Esophagus (tissue), 2 donors: Measurements from ENCODE around the gene WSCD1. TPM values are rescaled to one million over a fixed set of nuclear protein-coding genes. Genes with fewer than 3 reads are reported as not detected.

Experiments used
- H3K27ac ChIP-seq, 2 donors: one replicate each; pipeline ENCODE4 v1.5.1; 2013; ENCODE audit warnings: low read depth in 2 of 2, mild to moderate bottlenecking in 2 of 2, inconsistent platforms in 1 of 2, low read length in 1 of 2, moderate library complexity in 1 of 2
- H3K27me3 ChIP-seq, 2 donors: one replicate each; pipeline ENCODE4 v1.6.1; 2013; ENCODE audit warnings: low read length in 2 of 2, control low read depth in 1 of 2, mild to moderate bottlenecking in 1 of 2; ENCODE audit not compliant: insufficient read depth in 2 of 2, control insufficient read depth in 1 of 2
- H3K36me3 ChIP-seq, 2 donors: one replicate each; pipeline ENCODE4 v1.6.1; 2013; ENCODE audit warnings: low read length in 1 of 2; ENCODE audit not compliant: control insufficient read depth in 2 of 2, insufficient read depth in 2 of 2
- H3K4me1 ChIP-seq, 2 donors: one replicate each; pipeline ENCODE4 v1.6.1; 2013; ENCODE audit warnings: low read length in 1 of 2; ENCODE audit not compliant: control insufficient read depth in 2 of 2, insufficient read depth in 2 of 2
- H3K4me3 ChIP-seq, 2 donors: one replicate each; pipeline ENCODE4 v1.5.1; 2013; ENCODE audit warnings: low read length in 2 of 2, mild to moderate bottlenecking in 2 of 2, low read depth in 1 of 2, moderate library complexity in 1 of 2
- H3K9me3 ChIP-seq, 2 donors: one replicate each; pipeline ENCODE4 v1.6.1; 2013; ENCODE audit warnings: mild to moderate bottlenecking in 2 of 2, low read depth in 1 of 2, low read length in 1 of 2, moderate library complexity in 1 of 2; ENCODE audit not compliant: control insufficient read depth in 2 of 2, insufficient read depth in 1 of 2
- WGBS, 2 donors: extraction: QIAGEN DNeasy Blood & Tissue Kit; methylation state at CpG; one replicate each; pipeline ENCODE4 v1.1.7; 2013; 5-methylcytosine and 5-hydroxymethylcytosine counted together
- polyA plus RNA-seq, 2 donors: library from polyadenylated mRNA; stranded (reverse); fragments of 200-250 nt; gene quantifications; one replicate each; pipeline ENCODE4 v1.2.3, GENCODE V29; 2013
- donor health status: healthy with polysubstance abuse.
- donor health status: Bipolar disorder and iron deficiency.

The WSCD1 gene
- polyA plus RNA-seq, 2 donors, result 0.16 to 0.45 TPM

DNA sequence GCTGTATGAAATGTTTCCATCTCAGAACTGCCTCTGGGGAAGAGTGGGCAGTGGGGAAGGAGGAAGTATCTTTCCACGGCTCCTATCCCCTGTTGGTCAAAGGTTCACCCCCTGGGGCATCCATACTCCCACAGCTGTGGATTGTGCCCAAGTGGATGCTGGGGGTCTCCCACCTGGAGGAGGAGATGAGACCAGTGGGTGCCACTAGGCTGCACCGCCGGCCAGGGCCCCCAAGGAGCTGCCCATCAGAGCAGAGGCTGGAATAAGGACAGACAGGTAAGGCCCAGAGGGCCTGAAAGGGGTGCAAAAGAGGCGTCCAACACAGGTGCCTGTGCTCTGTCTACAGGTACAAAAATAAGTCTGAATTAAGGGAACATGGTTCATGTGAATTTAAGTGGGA, 87.5 kb downstream of the WSCD1 start:
- no peaks in the 10 kb centered on the region for H3K9me3 ChIP-seq
- WGBS, 2 donors, result 84 to 86% methylated on average over 4 of the region's 4 CpGs

DNA sequence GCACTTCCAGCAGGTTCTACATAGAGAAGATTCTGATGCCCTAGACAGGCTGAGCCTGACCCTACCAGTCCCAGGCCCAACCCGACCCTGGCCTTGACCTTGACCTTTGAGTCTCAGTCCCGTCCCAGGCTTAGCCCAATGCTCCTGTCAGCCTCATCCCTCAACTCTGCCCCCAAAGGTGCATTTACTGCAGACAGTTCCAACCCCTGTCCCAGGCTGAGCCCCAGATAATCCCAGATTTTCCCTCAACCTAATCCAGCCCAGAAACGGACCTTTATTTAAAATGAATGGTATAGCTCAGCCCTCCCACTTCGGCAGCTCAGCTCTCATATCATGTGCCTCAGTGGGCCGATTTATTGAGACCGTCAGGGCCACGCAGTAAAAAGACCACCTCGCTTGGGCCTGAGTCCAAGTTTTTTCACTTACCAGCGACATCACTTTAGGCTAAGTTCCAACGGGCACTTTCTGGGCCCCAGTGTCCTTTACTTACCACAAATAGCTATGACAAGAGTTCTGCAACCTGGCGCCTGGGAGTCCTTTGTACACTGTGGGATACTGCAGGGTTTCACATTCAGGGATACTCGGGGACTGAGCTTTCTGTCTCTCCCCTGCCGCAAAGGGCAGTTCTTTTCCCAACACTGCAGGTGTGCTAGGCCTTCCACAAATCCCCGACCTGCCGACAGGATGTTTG, 89.5 kb downstream of the WSCD1 start:
- WGBS, 2 donors, result 63 to 77% methylated on average over 15 of the region's 15 CpGs

More for the DNA sequence above, 87.5 kb downstream of the WSCD1 start:
- Histone ChIP-seq H3K4me3 (no peak overlapping the region), H3K4me1 (no peaks in the 10 kb centered on the region), H3K27me3 (no peaks in the 10 kb centered on the region), H3K36me3 (no peaks in the 10 kb centered on the region), H3K27ac (no peak overlapping the region)

GRCh38 chr17:6160232-6160555, 90.0 kb downstream of the WSCD1 start:
- no peaks in the 10 kb centered on the region for H3K27me3 ChIP-seq
- no peak overlapping the region for H3K4me3 ChIP-seq
- no peaks in the 10 kb centered on the region for H3K36me3 ChIP-seq
- WGBS, 2 donors, result 54 to 78% methylated on average over 8 of the region's 8 CpGs
- H3K4me1 ChIP-seq, result no peaks in the 10 kb centered on the region
- H3K9me3 ChIP-seq, result no peaks in the 10 kb centered on the region
- H3K27ac ChIP-seq, result no peak overlapping the region

More for the DNA sequence above, 89.5 kb downstream of the WSCD1 start:
- H3K27me3 ChIP-seq, result no peaks in the 10 kb centered on the region
- no peaks in the 10 kb centered on the region for H3K36me3 ChIP-seq
- no peak overlapping the region for H3K27ac ChIP-seq
- H3K4me1 ChIP-seq, result no peaks in the 10 kb centered on the region
- no peaks in the 10 kb centered on the region for H3K9me3 ChIP-seq
- no peak overlapping the region for H3K4me3 ChIP-seq

- H3K27me3 ChIP-seq, result no peaks in the 10 kb centered on the region
Observed at GRCh38 chr17:6160911-6161855, 91.0 kb downstream of the WSCD1 start.

GRCh38 chr17:6162216-6162615, 92.0 kb downstream of the WSCD1 start:
- 68 to 69% methylated on average over 4 of the region's 4 CpGs for WGBS, 2 donors

More at GRCh38 chr17:6160911-6161855, 91.0 kb downstream of the WSCD1 start:
- Histone ChIP-seq H3K36me3 (no peaks in the 10 kb centered on the region), H3K9me3 (no peaks in the 10 kb centered on the region), H3K4me1 (no peaks in the 10 kb centered on the region), H3K4me3 (no peak overlapping the region), H3K27ac (no peak overlapping the region)
- WGBS, 2 donors, result 60 to 70% methylated on average over 24 of the region's 24 CpGs

DNA sequence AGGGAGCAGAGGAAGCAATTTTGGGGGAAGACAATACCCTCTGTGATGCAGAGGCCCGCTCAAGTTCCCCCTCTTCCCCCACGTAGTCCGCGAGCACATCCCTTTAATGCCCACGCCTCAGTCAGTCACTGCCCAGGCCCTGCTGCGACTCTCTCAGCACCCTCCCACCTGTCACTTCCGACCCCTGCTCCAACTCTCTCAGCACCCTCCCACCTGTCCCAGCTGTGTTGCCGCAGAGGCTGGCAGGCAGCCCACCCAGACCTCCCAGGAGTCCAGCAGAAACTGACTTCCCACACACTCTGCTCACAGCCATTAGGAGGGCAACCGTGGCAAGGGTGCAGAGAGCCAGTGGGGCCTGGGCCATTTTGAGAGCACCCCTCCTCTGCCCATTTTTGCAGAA, 92.7 kb downstream of the WSCD1 start:
- WGBS, 2 donors, result 63 to 67% methylated on average over 9 of the region's 9 CpGs
- Histone ChIP-seq H3K4me1 (no peaks in the 10 kb centered on the region), H3K27ac (no peak overlapping the region), H3K9me3 (no peaks in the 10 kb centered on the region), H3K27me3 (no peaks in the 10 kb centered on the region), H3K4me3 (no peak overlapping the region), H3K36me3 (no peaks in the 10 kb centered on the region)

More at GRCh38 chr17:6162216-6162615, 92.0 kb downstream of the WSCD1 start:
- no peak overlapping the region for H3K27ac ChIP-seq
- no peak overlapping the region for H3K4me3 ChIP-seq
- no peaks in the 10 kb centered on the region for H3K4me1 ChIP-seq
- H3K9me3 ChIP-seq, result no peaks in the 10 kb centered on the region
- no peaks in the 10 kb centered on the region for H3K36me3 ChIP-seq
- no peaks in the 10 kb centered on the region for H3K27me3 ChIP-seq

- WGBS, 2 donors, result 48 to 65% methylated on average over 6 of the region's 6 CpGs
- Histone ChIP-seq H3K4me1 (no peaks in the 10 kb centered on the region), H3K27ac (no peak overlapping the region), H3K27me3 (no peaks in the 10 kb centered on the region), H3K4me3 (no peak overlapping the region), H3K36me3 (no peaks in the 10 kb centered on the region), H3K9me3 (no peaks in the 10 kb centered on the region)
Observed at GRCh38 chr17:6163612-6164333, 93.6 kb downstream of the WSCD1 start.

DNA sequence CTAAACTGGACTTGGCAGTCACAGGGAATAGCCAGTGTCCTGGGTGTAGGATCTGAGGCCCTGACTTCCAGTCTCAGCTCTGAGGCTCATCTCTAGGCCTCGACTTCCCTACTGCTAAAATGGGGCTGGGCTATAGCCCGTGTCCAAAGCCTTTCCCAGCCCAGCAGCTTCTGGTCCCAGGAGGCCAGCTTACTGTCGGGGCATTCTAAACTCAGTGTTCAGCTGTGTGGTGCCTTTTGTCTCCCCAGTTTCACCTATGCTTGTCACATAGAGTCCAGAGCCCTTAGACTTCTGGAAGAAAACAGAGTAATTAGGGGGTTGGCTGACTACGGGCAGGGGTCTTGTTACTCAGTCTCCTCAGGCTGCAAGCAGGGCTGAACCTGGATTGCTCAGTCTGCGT, 94.8 kb downstream of the WSCD1 start:
- H3K4me3 ChIP-seq, result no peak overlapping the region
- no peaks in the 10 kb centered on the region for H3K9me3 ChIP-seq
- H3K36me3 ChIP-seq, result no peaks in the 10 kb centered on the region
- no peaks in the 10 kb centered on the region for H3K27me3 ChIP-seq
- H3K27ac ChIP-seq, result no peak overlapping the region
- 80 to 87% methylated on average over 5 of the region's 5 CpGs for WGBS, 2 donors
- H3K4me1 ChIP-seq, result no peaks in the 10 kb centered on the region

DNA sequence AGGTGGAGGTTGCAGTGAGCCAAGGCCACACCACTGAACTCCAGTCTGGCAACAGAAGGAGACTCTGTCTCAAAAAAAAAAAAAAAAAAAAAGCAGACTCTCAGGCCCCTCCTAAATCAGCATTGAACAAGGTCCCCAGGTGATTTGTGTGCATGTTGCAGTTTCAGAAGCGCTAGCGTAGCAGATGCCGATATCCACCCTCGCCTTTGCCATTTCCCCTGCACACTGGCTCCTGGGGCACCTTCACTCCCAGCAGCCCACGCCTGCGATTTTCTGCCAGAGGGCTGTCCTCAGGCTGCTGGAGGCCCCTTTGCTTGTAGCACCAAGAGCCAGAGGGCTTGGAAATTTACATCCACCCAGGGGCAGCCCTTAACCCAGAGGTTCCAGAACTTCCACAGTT, 95.6 kb downstream of the WSCD1 start:
- no peak overlapping the region for H3K27ac ChIP-seq
- H3K9me3 ChIP-seq, result no peaks in the 10 kb centered on the region
- no peaks in the 10 kb centered on the region for H3K36me3 ChIP-seq
- H3K27me3 ChIP-seq, result no peaks in the 10 kb centered on the region
- H3K4me1 ChIP-seq, result no peaks in the 10 kb centered on the region
- H3K4me3 ChIP-seq, result no peak overlapping the region
- 83 to 89% methylated on average over 6 of the region's 6 CpGs for WGBS, 2 donors
